ENCODE data around the gene VENTX. TPM values are rescaled to one million over a fixed set of nuclear protein-coding genes. Genes with fewer than 3 reads are reported as not detected.

Gene VENTX
- total RNA-seq, 1 donor from 2014 or later = not detected

DNA sequence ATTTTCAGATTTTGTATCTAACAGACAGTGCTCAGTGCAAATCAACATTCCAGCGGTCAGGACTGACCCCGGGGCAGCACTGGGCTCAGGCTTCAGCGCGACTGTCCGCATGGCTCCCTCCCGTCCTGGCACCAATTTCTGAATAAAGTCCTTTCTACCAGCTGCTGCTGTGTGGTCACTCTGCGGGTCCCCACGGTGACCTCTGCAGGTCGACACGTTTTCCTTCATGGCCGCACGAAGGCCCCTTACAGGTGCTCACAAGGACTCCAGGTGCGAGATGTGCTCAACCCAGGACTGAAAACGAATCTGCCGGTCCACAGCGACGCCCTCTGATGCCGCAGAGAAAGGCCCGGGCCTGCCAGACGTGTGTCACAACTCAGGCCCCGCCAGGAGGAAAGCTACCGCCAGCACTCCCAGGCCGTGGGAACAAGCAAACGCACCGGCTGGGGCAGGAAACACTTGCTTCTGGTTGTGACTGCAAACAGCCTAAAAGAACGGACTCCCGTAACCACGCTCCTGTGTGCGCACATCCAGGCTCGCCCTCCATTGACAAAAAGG, 11.3 kb upstream of the VENTX start:
- no peak for DNase-seq (ENCODE audit: low read depth)
- peaks cover 8% of the 10 kb centered on the region for H3K27me3 ChIP-seq (ENCODE audit: control insufficient read depth, insufficient read depth, low read length)

GRCh38 chr10:133227256-133227655, 10.4 kb upstream of the VENTX start:
- no peak for FAIRE-seq
- no peak for DNase-seq (ENCODE audit: low read depth)
- H3K4me3 ChIP-seq (ENCODE audit: low read depth, low read length) = no peak overlapping the region
- H3K36me3 ChIP-seq (ENCODE audit: control insufficient read depth, insufficient read depth, low read length) = no peaks in the 10 kb centered on the region
- no peak for TF ChIP-seq CTCF (IDR thresholded peaks at IDR 0.05; ENCODE audit: insufficient read depth, low read length, severe bottlenecking)
- peaks cover 17% of the 10 kb centered on the region for H3K27me3 ChIP-seq (ENCODE audit: control insufficient read depth, insufficient read depth, low read length)

More for the DNA sequence above, 11.3 kb upstream of the VENTX start:
- no peak overlapping the region for H3K4me3 ChIP-seq (ENCODE audit: low read depth, low read length)
- no peak for FAIRE-seq
- H3K36me3 ChIP-seq (ENCODE audit: control insufficient read depth, insufficient read depth, low read length) = no peaks in the 10 kb centered on the region
- TF ChIP-seq CTCF (IDR thresholded peaks at IDR 0.05; ENCODE audit: insufficient read depth, low read length, severe bottlenecking) = no peak

GRCh38 chr10:133229265-133230043, 8.2 kb upstream of the VENTX start:
- Histone ChIP-seq H3K36me3 (ENCODE audit: control insufficient read depth, insufficient read depth, low read length) (no peaks in the 10 kb centered on the region), H3K4me3 (ENCODE audit: low read depth, low read length) (no peak overlapping the region), H3K27me3 (ENCODE audit: control insufficient read depth, insufficient read depth, low read length) (peaks cover 21% of the 10 kb centered on the region)
- FAIRE-seq (no peak), DNase-seq (ENCODE audit: low read depth) (no peak)
- no peak for TF ChIP-seq CTCF (IDR thresholded peaks at IDR 0.05; ENCODE audit: insufficient read depth, low read length, severe bottlenecking)

- DNase-seq (ENCODE audit: low read depth) (no peak), FAIRE-seq (no peak)
- Histone ChIP-seq H3K4me3 (ENCODE audit: low read depth, low read length) (no peak within 1 kb of the TSS), H3K36me3 (ENCODE audit: control insufficient read depth, insufficient read depth, low read length) (no peaks in the 10 kb centered on the region), H3K27me3 (ENCODE audit: control insufficient read depth, insufficient read depth, low read length) (peaks cover 21% of the 10 kb centered on the region)
- no peak for TF ChIP-seq CTCF (IDR thresholded peaks at IDR 0.05; ENCODE audit: insufficient read depth, low read length, severe bottlenecking)
Measured at GRCh38 chr10:133230044-133230361, 7.7 kb upstream of the VENTX start, which contains the start of gene UTF1. UTF1 (plus strand) TSS chr10:133230217; CDS start chr10:133230289, 72 bp downstream.

GRCh38 chr10:133230387-133231195, 7.1 kb upstream of the VENTX start:
- no peak for TF ChIP-seq CTCF (IDR thresholded peaks at IDR 0.05; ENCODE audit: insufficient read depth, low read length, severe bottlenecking)
- FAIRE-seq (no peak), DNase-seq (ENCODE audit: low read depth) (no peak)
- peaks cover 23% of the 10 kb centered on the region for H3K27me3 ChIP-seq (ENCODE audit: control insufficient read depth, insufficient read depth, low read length)
- H3K4me3 ChIP-seq (ENCODE audit: low read depth, low read length) = no peak overlapping the region
- no peaks in the 10 kb centered on the region for H3K36me3 ChIP-seq (ENCODE audit: control insufficient read depth, insufficient read depth, low read length)
